KOPT-K1 (cell line): ENCODE results near the gene FGF13.

Source experiments
- H3K27ac ChIP-seq: fragments of 200-600 bp; sonication (generic); 2 replicates; pipeline ENCODE4 v1.5.1; 2016; ENCODE audit warnings: antibody characterized with exemption, mild to moderate bottlenecking, low read depth, low read length; ENCODE audit not compliant: poor library complexity, severe bottlenecking
- H3K36me3 ChIP-seq: fragments of 200-600 bp; sonication (generic); 2 replicates; pipeline ENCODE4 v1.5.1; 2017; ENCODE audit warnings: antibody characterized with exemption, mild to moderate bottlenecking, low read length, moderate library complexity; ENCODE audit not compliant: insufficient read depth
- H3K9me3 ChIP-seq: fragments of 200-600 bp; sonication (generic); 2 replicates; pipeline ENCODE4 v1.5.1; 2017; ENCODE audit warnings: antibody characterized with exemption, low read length, mild to moderate bottlenecking; ENCODE audit not compliant: insufficient read depth, poor library complexity, severe bottlenecking

Gene FGF13

DNA sequence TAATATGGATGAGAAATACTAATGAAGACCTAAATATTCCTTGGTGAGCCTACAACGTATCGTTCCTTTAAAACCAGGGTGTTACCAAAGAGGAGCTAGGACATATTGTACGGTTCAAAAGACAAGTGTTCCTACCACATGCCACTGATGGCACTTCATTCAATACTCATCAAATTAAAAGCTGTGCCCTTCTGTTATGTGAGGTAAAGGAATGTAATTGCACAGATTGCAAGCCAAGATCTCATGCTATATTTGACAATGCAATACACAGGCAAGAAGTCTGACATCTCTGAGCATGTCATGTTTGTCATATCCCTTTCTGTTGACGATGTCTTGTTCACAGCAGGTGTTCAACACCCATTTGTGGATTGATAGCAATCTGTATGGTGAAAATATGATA lies 6.9 kb downstream of the FGF13 start:
- Histone ChIP-seq H3K27ac (no peak overlapping the region), H3K36me3 (no peaks in the 10 kb centered on the region), H3K9me3 (no peaks in the 10 kb centered on the region)

DNA sequence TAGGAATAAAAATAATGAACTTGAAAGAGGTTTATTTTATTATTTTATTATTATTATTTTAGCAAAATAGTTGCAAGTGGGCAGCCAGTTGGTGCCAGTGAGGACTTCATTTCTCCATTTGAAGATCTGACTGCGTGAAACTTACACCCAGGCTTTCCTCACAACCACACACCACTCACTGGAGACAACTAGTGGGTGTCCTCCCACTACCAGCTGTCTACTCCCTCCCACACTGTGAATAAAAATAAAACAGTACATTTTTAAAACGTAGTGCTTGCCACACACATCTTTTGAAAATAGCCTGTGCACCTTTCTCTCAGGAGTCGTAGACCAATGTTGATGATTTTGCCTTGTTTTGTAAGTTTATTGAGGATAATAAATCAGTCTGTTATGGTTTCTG lies 7.4 kb downstream of the FGF13 start:
- H3K36me3 ChIP-seq, result no peaks in the 10 kb centered on the region
- H3K27ac ChIP-seq, result no peak overlapping the region
- H3K9me3 ChIP-seq, result no peaks in the 10 kb centered on the region

DNA sequence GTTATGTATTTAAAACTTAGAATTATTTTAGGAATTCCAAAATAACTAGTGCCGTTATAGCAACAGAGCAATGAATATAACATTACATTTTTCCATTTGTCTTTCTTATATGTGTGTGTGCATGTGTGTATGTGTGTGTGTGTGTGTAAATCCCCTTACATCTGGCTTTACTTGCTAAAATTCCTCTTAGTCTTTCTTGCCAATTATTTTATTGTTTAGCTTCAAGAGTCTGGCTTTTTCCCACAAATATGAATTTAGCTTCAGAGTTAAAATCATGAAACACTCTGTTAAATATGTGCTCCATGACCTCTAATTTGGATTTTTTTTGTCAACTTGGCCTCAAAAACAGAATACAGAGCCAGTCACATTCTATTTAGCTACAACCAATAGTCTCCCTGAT lies 18.9 kb downstream of the FGF13 start:
- H3K27ac ChIP-seq, result no peak overlapping the region
- H3K36me3 ChIP-seq, result no peaks in the 10 kb centered on the region
- no peaks in the 10 kb centered on the region for H3K9me3 ChIP-seq

DNA sequence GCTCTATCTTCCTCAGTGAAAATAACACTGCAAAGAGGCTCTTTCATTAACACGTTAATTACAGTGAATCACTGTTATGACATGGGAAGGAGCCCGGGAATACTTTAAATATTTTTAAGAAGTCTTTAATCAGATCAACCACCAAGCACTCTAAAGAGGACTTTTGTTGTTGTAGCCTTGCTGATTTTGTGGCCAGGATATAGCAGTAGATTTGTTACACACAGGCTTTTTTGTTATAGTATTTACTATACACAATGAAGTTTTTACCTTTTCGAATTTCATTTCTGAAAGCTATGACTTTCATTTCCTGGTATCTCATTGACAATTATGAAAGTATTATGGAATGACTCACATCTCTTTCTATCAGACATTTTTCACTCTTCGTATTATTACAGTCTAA lies 20.3 kb downstream of the FGF13 start:
- no peaks in the 10 kb centered on the region for H3K36me3 ChIP-seq
- H3K9me3 ChIP-seq, result no peaks in the 10 kb centered on the region
- H3K27ac ChIP-seq, result no peak overlapping the region

DNA sequence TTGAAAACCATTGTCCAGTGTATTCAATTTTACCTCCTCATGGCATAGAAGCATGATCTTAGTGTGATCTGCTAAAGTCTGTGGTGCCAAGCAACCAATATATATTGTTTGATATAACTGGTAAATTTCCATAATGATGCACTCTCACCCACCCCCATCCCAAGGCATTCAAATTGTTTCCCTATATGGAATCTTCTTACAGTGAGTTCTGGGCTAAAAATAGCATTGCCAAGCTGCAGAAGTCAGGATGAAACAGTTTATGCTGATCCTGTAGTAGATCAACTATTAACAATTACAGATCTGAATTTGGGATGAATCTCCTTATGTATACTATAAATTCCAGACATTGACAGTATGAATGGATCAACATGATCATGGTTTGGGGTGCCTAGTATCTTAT lies 20.9 kb downstream of the FGF13 start:
- no peaks in the 10 kb centered on the region for H3K36me3 ChIP-seq
- H3K9me3 ChIP-seq, result no peaks in the 10 kb centered on the region
- no peak overlapping the region for H3K27ac ChIP-seq

DNA sequence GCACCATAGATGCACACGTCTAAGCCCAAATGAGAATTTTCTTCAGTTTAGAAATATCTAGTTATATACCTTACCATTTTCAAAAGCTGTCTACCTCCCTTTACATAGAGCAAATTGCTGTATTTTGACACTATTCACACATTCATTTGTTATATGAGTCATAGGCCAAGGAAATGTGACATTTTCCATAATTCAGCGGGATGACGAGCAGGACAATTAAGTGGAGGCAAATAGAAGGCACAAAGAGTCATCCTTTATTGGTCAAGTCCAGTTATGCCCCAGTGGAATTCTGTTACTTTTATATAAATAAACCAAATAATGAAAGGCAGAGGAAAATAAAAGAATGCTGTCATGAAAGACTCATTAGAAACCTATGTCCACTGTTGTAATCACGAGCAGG lies 27.9 kb downstream of the FGF13 start:
- no peaks in the 10 kb centered on the region for H3K36me3 ChIP-seq
- H3K9me3 ChIP-seq, result no peaks in the 10 kb centered on the region
- H3K27ac ChIP-seq, result no peak overlapping the region

DNA sequence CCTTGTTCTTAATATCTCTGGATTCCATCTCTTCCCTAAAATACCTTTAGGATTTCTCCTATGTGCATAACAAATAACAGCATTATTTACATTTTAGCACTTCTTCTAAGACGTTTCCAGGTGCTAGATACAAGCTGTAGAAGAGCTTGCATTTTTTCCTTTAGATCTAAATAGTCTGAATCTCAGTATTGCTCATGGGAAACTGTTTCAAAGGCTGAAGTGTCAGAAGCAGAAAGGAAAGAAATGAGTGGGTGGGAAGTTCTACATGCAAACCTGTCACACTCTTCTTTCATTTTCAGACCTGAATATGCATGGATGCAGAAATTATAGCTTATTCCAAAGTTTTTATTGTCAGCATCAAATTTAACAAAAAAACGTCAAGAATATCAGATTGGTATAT lies 41.8 kb downstream of the FGF13 start:
- Histone ChIP-seq H3K36me3 (no peaks in the 10 kb centered on the region), H3K27ac (no peak overlapping the region), H3K9me3 (no peaks in the 10 kb centered on the region)

DNA sequence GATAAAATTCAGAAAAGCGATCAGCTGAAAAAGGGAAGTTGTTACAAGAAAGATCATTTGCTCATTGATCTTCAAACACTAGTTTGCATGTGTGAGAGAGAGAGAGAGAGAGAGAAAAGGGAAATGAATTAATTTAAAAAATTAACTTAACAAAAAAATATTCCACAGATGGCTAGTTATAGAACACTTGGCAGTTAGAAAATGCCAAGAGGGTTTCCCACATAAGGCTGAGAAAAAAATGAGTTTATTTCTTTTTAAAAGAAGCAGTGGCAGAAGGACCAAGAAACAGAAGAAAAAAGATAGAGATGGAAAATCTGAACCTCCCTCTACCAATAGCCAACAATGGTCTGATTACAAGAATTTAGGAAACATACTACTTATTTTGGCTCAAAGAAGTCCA lies 47.1 kb downstream of the FGF13 start:
- Histone ChIP-seq H3K9me3 (no peaks in the 10 kb centered on the region), H3K36me3 (no peaks in the 10 kb centered on the region), H3K27ac (no peak overlapping the region)

DNA sequence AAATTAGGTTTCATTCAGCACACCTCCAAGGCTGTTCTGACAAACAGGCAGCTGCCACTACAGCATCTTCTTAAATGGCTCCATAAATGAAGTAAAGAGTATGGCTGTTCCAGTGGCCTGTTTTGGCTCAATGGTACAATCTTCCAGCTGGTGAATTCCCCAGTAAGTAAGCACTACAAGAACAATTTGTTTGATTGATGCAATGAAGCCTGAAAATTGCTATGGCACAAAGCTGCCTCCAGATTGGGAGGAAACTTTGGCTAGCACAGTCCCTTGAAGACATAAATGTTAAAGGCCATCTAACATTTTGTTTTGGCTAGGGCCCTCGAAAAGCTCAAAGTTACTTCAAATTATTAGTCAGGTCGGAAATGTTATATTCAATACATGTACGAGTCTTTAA lies 47.5 kb downstream of the FGF13 start:
- no peaks in the 10 kb centered on the region for H3K36me3 ChIP-seq
- H3K27ac ChIP-seq, result no peak overlapping the region
- no peaks in the 10 kb centered on the region for H3K9me3 ChIP-seq

DNA sequence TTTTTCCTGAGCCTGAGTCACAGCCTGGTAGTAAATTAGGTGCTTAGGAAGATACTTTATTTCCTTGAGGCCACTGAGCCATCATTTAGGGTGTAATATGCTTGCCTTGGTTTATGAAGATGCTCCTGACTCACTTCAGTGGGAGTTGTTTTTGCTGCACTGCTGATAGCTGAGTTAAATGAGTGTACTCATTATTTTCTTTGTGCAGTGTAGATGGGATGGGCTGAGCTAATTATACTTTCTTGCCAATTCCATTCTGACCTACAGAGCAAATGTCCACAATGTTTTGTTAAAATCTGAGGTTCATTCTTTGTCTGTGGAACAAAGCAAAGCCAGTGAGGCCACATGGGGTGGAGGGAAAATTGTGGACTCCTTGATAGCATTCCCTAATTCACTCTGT lies 60.0 kb downstream of the FGF13 start:
- Histone ChIP-seq H3K27ac (no peak overlapping the region), H3K36me3 (no peaks in the 10 kb centered on the region), H3K9me3 (no peaks in the 10 kb centered on the region)

DNA sequence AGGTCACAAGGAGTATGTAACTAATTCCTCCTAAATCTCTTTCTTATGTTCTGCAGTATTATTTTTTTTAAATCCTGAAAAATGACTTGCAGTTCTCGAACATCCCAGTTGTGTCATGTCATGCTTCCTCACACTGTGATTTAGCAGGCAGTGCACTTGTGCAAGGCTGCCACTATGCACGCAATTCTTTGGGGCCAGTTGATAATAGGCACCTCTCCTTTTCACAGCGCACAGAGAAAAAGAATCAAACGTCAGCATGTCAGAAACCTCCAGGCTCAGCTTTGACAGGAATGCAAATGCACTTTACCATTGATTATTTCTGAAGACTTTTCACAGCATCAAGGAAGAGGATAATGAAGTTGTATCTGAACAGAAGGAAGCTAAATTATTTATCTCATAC lies 62.9 kb downstream of the FGF13 start:
- H3K27ac ChIP-seq, result no peak overlapping the region
- H3K36me3 ChIP-seq, result no peaks in the 10 kb centered on the region
- H3K9me3 ChIP-seq, result no peaks in the 10 kb centered on the region

DNA sequence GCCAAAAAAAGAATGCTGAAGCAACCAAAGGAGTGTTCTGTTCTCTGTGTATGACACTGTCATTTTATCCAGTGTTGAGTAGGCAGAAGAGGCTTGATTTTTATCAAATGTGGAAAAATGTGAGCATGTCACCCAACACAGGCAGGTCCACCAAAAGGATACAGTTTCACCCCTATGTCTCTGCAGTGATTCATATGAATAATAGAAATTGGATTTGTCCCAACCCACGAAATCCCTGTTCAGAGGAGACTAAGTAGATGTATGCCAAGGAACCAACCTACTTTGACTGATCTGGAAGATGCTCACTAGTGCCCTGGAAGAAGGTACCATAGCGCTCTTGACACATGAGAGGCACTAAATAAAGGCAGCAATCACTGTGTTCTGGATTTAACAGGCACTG lies 72.5 kb downstream of the FGF13 start:
- Histone ChIP-seq H3K9me3 (no peaks in the 10 kb centered on the region), H3K36me3 (no peaks in the 10 kb centered on the region)

More for the DNA sequence above, 72.5 kb downstream of the FGF13 start:
- H3K27ac ChIP-seq, result no peak overlapping the region
